Pericardium fibroblast (primary cell): Measurements from ENCODE around the gene SLC27A4. TPM values are rescaled to one million over a fixed set of nuclear protein-coding genes. Genes with fewer than 3 reads are reported as not detected.

Experiments used
- total RNA-seq: library from RNA; depleted of rRNA; stranded (reverse); fragments of >200 nt; gene quantifications from 2 replicates; pipeline ENCODE4 v1.2.3, GENCODE V29; 2015

The SLC27A4 gene
- total RNA-seq, result 11.5 and 20.7 TPM in 2 replicates

DNA sequence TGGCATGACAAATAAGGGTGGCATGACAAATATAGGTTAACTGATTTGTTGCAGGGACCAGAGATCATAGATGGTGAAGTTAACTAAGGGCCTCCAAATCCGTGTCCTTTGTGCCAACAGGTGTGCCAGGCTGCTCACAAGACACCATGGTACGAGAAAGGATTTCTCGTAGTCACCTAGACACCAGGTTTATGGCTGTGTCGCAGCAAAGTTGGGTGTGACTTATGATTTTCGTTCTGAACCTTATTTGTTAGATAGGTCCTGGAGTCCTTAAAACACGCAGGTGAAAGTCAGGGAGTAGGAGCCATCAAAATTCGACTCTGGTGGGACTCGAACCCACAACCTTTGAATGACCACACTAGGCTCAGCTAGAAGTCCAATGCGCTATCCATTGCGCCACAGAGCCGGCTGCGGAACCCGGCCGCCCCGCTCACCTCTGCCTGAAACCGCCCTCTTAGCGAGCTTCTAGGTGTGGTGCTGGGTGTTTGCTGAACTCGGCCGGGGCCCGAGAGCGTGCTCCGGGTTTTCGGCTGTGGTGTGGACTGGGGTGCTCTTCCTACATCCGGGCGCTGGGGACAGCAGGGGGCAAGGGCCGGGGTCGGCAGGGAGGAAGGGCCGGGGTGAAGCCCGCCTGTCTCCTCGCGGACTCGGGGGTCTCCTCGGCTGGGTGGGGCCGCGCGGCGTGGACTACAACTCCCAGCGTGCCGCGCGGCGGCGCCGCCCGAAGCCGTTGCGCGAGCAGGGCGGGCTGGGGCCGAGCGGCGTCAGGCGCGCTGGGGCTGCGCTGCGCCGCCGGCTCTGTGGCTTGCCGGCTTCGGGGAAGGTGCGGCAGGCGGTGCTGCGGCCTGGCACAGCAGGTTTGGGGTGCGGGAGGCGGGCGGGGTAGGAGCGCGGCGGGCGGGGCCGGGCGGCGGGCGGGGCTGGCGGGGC is at the start of gene SLC27A4:
SLC27A4 (plus strand) TSS at position 767 of the 930 bp plus-strand sequence. CDS start 2,606 bp downstream, outside the sequence.

DNA sequence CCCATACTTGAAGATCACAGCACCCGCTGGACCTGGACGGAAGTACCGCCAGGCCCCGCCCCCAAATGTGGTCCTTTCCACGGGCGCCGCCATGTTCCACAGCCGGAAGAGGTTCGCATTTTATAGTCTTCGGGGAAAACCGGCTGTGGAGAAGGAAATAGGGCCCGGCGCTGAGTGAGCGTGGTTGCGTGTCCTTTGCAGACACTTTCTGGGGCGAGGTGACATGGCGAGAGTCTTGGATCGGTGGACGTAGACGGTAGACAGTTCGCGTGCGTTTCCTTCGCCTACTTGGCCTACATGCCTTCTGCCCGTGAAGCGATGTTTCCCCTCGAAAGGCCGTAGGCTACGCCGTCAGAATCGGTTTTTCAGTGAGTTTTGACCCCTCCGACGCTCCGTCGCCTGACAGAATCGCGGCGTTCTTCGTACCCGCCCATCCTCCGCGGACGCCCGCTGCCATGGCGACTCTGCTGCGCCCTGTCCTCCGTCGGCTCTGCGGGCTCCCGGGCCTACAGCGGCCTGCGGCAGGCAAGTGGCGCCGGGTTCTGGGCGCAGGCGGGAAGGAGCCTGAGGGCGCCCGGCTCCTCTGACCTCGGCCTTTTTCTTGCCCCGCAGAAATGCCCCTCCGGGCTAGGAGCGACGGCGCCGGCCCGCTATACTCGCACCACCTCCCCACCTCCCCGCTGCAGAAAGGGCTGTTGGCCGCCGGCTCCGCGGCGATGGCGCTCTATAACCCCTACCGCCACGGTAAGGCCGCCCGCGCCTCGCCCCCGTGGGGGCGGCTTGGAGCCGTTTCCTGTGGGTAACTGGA is 17.7 kb upstream of the SLC27A4 start, which contains the start of the genes COQ4 and TRUB2:
COQ4 (plus strand) TSS at position 436 of the 808 bp plus-strand sequence; CDS start at position 456, 20 bp downstream.
TRUB2 (minus strand) TSS at position 44 of the 808 bp plus-strand sequence; CDS start at position 5, 39 bp downstream.

DNA sequence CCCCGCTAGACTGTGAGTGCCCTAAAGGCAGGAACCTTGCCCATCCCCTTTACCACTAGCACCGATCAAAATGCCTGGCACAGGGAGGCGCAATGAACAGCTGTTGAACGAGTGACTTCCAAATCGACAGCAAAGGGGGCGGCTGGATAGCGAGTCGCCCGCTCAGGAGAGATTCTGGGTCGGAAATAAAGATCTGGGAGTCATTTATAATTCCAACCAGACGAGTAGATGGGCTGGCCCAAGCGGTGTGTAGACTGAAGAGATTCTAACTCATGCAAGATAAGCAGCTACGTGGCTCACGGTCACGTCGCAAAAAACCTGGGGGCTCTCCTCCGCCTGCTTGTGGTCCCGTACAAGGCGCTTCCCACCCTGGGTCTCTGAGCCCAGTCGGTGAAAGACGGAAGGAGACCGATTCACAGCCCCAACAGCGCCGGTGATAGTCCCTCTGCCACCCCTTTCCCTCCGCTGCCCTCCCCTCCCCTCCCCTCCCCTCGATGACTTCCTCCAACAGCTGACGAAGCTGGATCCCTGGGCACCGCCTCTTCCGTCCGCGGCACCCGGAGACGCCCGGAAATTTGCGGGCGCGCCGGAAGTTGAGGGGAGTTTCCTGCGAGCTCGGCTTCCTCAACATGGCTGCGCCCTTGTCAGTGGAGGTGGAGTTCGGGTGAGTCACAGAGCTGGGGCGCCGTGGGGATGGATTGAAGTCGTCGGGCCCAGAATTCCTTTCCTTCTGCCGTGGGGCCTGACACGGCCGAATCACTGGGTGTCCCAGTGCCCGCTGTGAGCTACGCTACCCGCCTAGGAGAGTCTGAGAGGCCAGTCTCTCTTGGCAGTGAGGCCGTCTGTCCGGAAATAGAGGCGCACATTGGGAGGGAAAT is 30.7 kb downstream of the SLC27A4 start, which contains the start of gene URM1:
URM1 (plus strand) TSS at position 623 of the 878 bp plus-strand sequence; CDS start at position 630, 7 bp downstream.

Other genes starting within 250 kb of the SLC27A4 start
- 55.7 and 63.9 TPM in 2 replicates for gene PTGES2, start 212.8 kb upstream of the SLC27A4 start, total RNA-seq
- gene LCN2, start 191.1 kb upstream of the SLC27A4 start, total RNA-seq, result 0.23 TPM in 1 of 2 replicates, not detected in the other
- gene BBLN, start 180.3 kb upstream of the SLC27A4 start, total RNA-seq, result 251 and 261 TPM in 2 replicates
- gene CIZ1, start 149.0 kb upstream of the SLC27A4 start, total RNA-seq, result 52.7 and 77.5 TPM in 2 replicates
- gene DNM1, start 137.1 kb upstream of the SLC27A4 start, total RNA-seq, result 14.8 and 15.2 TPM in 2 replicates
- 95.8 and 97.2 TPM in 2 replicates for gene GOLGA2, start 64.5 kb upstream of the SLC27A4 start, total RNA-seq
- gene SWI5, start 64.3 kb upstream of the SLC27A4 start, total RNA-seq, result 40.8 and 53.2 TPM in 2 replicates
- gene TRUB2, start 18.1 kb upstream of the SLC27A4 start, total RNA-seq, result 9.7 and 16.6 TPM in 2 replicates
- 28.8 and 32.3 TPM in 2 replicates for gene COQ4, start 17.7 kb upstream of the SLC27A4 start, total RNA-seq
- gene URM1, start 30.8 kb downstream of the SLC27A4 start, total RNA-seq, result 27.2 and 33.0 TPM in 2 replicates
- gene CERCAM, start 80.3 kb downstream of the SLC27A4 start, total RNA-seq, result 128 and 233 TPM in 2 replicates
- 19.8 and 20.8 TPM in 2 replicates for gene ODF2, start 115.5 kb downstream of the SLC27A4 start, total RNA-seq
- 18.6 and 22.9 TPM in 2 replicates for gene GLE1, start 164.2 kb downstream of the SLC27A4 start, total RNA-seq
- 185 and 358 TPM in 2 replicates for gene SPTAN1, start 212.1 kb downstream of the SLC27A4 start, total RNA-seq